GM23338 (cell line): ENCODE results near the gene UGT2B17. TPM values are rescaled to one million over a fixed set of nuclear protein-coding genes. Genes with fewer than 3 reads are reported as not detected.
A peak's percentile ranks its signal among the peaks of the same experiment; 100 is the strongest.
"Not testable (repeated sequence)": the region's sequence is repeated elsewhere in the genome, so short reads cannot be mapped to it uniquely, and the experiment has no call there.

Source experiments
- ATAC-seq: fragments of 200-7000 bp; cut with Tn5 transposase; 3 replicates; pipeline ENCODE4 v1.9.1; 2020
- DNase-seq: peaks from one replicate; pipeline ENCODE4 v3.0.0-alpha.2; 2015; ENCODE audit warnings: low spot score
- H2AFZ ChIP-seq: fragments of 200-600 bp; sonication (generic); 2 replicates; pipeline ENCODE4 v1.8.0; 2016; ENCODE audit warnings: antibody characterized with exemption, mild to moderate bottlenecking, moderate library complexity
- H3F3A ChIP-seq: fragments of 200-600 bp; sonication (generic); replicated peaks from 2 replicates; pipeline ENCODE4 v1.8.0; 2017; ENCODE audit warnings: antibody characterized with exemption, mixed run types, low read depth
- H3K27ac ChIP-seq: fragments of 200-600 bp; sonication (generic); 2 replicates; pipeline ENCODE4 v1.6.1; 2016; ENCODE audit warnings: low read depth
- H3K27me3 ChIP-seq: fragments of 200-600 bp; sonication (generic); 2 replicates; pipeline ENCODE4 v1.8.0; 2016; ENCODE audit warnings: mild to moderate bottlenecking, mixed run types, moderate library complexity; ENCODE audit not compliant: insufficient read depth
- H3K36me3 ChIP-seq: fragments of 200-600 bp; sonication (generic); 2 replicates; pipeline ENCODE4 v1.8.0; 2016; ENCODE audit warnings: mild to moderate bottlenecking; ENCODE audit not compliant: insufficient read depth
- H3K4me1 ChIP-seq: fragments of 200-600 bp; sonication (generic); 2 replicates; pipeline ENCODE4 v1.8.0; 2016; ENCODE audit warnings: mild to moderate bottlenecking, moderate library complexity; ENCODE audit not compliant: insufficient read depth
- H3K4me2 ChIP-seq: fragments of 200-600 bp; sonication (generic); 2 replicates; pipeline ENCODE4 v1.7.1; 2017; ENCODE audit warnings: mixed run types
- H3K4me3 ChIP-seq: fragments of 200-600 bp; sonication (generic); 2 replicates; pipeline ENCODE4 v1.6.1; 2016; ENCODE audit warnings: mixed run types
- H3K79me2 ChIP-seq: fragments of 200-600 bp; sonication (generic); replicated peaks from 2 replicates; pipeline ENCODE4 v1.8.0; 2017; ENCODE audit warnings: mild to moderate bottlenecking; ENCODE audit not compliant: insufficient read depth
- H3K9me2 ChIP-seq: fragments of 200-600 bp; sonication (generic); 2 replicates; pipeline ENCODE4 v1.8.0; 2017; ENCODE audit not compliant: insufficient read depth
- H4K20me1 ChIP-seq: fragments of 200-600 bp; sonication (generic); replicated peaks from 2 replicates; pipeline ENCODE4 v1.8.0; 2017; ENCODE audit warnings: mild to moderate bottlenecking; ENCODE audit not compliant: insufficient read depth
- H3K27ac Mint-ChIP-seq: 2 replicates; pipeline ENCODE4 v1.8.0; 2020; ENCODE audit warnings: inconsistent platforms, mild to moderate bottlenecking, moderate library complexity, mixed read lengths
- H3K27me3 Mint-ChIP-seq: 3 replicates; pipeline ENCODE4 v1.8.0; 2022; ENCODE audit warnings: low read depth, mild to moderate bottlenecking, moderate library complexity, mixed read lengths, inconsistent platforms; ENCODE audit not compliant: insufficient read depth, poor library complexity
- H3K36me3 Mint-ChIP-seq: 3 replicates; pipeline ENCODE4 v1.8.0; 2021; ENCODE audit warnings: low read depth, mild to moderate bottlenecking, inconsistent platforms, moderate library complexity, mixed read lengths
- H3K4me1 Mint-ChIP-seq: 3 replicates; pipeline ENCODE4 v1.8.0; 2020; ENCODE audit warnings: mild to moderate bottlenecking, inconsistent platforms, mixed read lengths
- H3K4me3 Mint-ChIP-seq: 3 replicates; pipeline ENCODE4 v1.8.0; 2021; ENCODE audit warnings: moderate library complexity, mild to moderate bottlenecking, inconsistent platforms, mixed read lengths
- H3K9me3 Mint-ChIP-seq: 3 replicates; pipeline ENCODE4 v1.8.0; 2020; ENCODE audit warnings: moderate library complexity, mild to moderate bottlenecking, inconsistent platforms, mixed read lengths
- CREB1 ChIP-seq: fragments of 250-450 bp; sonication (Bioruptor Pico); IDR thresholded peaks from 2 replicates; pipeline ENCODE4 v1.5.0; 2020; ENCODE audit warnings: low read depth, mild to moderate bottlenecking, moderate library complexity
- EZH2 ChIP-seq: fragments of 200-600 bp; sonication (generic); IDR thresholded peaks from one replicate; pipeline ENCODE4 v1.8.0; 2017; ENCODE audit warnings: antibody characterized with exemption, mild to moderate bottlenecking, low read depth; ENCODE audit not compliant: unreplicated experiment
- JUNB ChIP-seq: IDR thresholded peaks from one replicate; pipeline ENCODE4 v1.6.1; 2016; ENCODE audit warnings: antibody characterized with exemption; ENCODE audit not compliant: unreplicated experiment
- STAT1 ChIP-seq: IDR thresholded peaks from one replicate; pipeline ENCODE4 v1.6.1; 2016; ENCODE audit warnings: antibody characterized with exemption; ENCODE audit not compliant: unreplicated experiment
- ZNF114 ChIP-seq: fragments of 250-450 bp; sonication (Bioruptor Pico); IDR thresholded peaks from 2 replicates; pipeline ENCODE4 v1.5.0; 2020; ENCODE audit warnings: mild to moderate bottlenecking, moderate library complexity
- ZNF331 ChIP-seq: fragments of 250-450 bp; sonication (Bioruptor Pico); IDR thresholded peaks from 2 replicates; pipeline ENCODE4 v1.5.0; 2020; ENCODE audit warnings: low read depth, mild to moderate bottlenecking, moderate library complexity
- polyA plus RNA-seq: library from polyadenylated mRNA; unstranded; fragments of >200 nt; fragmentation: Nextera tagmentation; extraction: Ambion mirVana; gene quantifications from 2 replicates; pipeline ENCODE4 v1.2.1, GENCODE V29; 2016
- total RNA-seq: library from RNA; depleted of rRNA; stranded (reverse); fragments of >200 nt; shearing (Covaris generic); gene quantifications from 2 replicates; pipeline ENCODE4 v1.2.3, GENCODE V29; 2014
- TF ChIP-seq, protein P1 (sequence below): IDR thresholded peaks from 2 replicates; pipeline ENCODE4 v1.6.1; 2016; ENCODE audit warnings: antibody characterized with exemption
- TF ChIP-seq, protein P2 (sequence below), 2 experiments: fragments of 200-600 bp in 1 of 2; sonication (generic) in 1 of 2; conservative IDR thresholded peaks; 2 replicates each; pipeline versions ENCODE4 v1.5.1 to v1.6.1; 2016 to 2017; ENCODE audit warnings: antibody characterized with exemption in 2 of 2, low read depth in 2 of 2, mild to moderate bottlenecking in 2 of 2, moderate library complexity in 1 of 2

The UGT2B17 gene
- total and polyA plus RNA-seq, 2 experiments from 2014 or later: not detected

DNA sequence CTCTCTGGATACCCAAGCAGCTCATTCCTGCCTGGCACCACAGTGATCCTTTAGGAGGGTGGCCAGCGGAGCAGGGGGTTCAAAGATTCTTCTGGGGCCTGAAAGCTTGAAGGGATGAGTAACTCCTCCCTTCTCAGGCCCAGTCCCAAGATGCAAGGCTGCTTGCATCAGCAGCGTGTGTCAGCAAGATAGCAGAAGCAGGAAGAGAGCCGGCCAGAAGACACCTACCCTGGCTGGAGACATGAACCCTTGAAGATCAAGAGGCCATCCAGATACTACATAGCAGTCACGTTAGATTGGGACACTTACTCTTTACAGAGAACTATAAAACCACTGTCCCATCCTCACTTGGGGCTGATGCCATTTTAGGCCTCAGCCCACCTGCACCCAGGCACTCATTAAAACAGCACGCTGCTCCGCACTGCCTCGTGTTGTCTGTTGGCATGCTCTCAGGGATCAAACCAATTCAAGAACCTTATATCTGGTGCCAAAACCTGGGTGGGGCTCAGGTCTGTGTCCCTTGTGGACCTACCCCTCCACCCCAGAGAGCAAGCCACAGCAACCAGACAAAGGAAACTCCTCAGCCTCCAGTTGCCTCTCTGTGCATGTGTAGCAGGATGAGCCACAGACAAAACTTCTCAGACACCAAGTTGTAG, 6.5 kb downstream of the UGT2B17 start:
- Histone ChIP-seq H3K27ac (no peak overlapping the region), H3K79me2 (no peaks in the 10 kb centered on the region), H4K20me1 (no peaks in the 10 kb centered on the region), H3K4me2 (no peak overlapping the region), H3K4me3 (no peak overlapping the region), H2AFZ (peak overlapping the region; percentile 87), H3K27me3 (no peaks in the 10 kb centered on the region), H3F3A (no peaks in the 10 kb centered on the region), H3K36me3 (no peaks in the 10 kb centered on the region), H3K9me2 (no peaks in the 10 kb centered on the region), H3K4me1 (0 out of 2 replicates have a peak, but pooled peaks cover 3% of the 10 kb centered on the region)
- no peaks in the 10 kb centered on the region for H3K27me3 Mint-ChIP-seq
- ATAC-seq (peak; percentile 26; the same call in 2 of the 3 replicates), DNase-seq (no peak)
- H3K36me3 Mint-ChIP-seq: no peaks in the 10 kb centered on the region
- no peaks in the 10 kb centered on the region for H3K9me3 Mint-ChIP-seq
- TF ChIP-seq STAT1 (no peak), EZH2 (no peak), ZNF331 (CRISPR knock-in tag) (no peak), ZNF114 (no peak), CREB1 (CRISPR knock-in tag) (no peak), JUNB (no peak)
- TF ChIP-seq, protein P1, sequence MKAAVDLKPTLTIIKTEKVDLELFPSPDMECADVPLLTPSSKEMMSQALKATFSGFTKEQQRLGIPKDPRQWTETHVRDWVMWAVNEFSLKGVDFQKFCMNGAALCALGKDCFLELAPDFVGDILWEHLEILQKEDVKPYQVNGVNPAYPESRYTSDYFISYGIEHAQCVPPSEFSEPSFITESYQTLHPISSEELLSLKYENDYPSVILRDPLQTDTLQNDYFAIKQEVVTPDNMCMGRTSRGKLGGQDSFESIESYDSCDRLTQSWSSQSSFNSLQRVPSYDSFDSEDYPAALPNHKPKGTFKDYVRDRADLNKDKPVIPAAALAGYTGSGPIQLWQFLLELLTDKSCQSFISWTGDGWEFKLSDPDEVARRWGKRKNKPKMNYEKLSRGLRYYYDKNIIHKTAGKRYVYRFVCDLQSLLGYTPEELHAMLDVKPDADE: no peak
- TF ChIP-seq, protein P2, sequence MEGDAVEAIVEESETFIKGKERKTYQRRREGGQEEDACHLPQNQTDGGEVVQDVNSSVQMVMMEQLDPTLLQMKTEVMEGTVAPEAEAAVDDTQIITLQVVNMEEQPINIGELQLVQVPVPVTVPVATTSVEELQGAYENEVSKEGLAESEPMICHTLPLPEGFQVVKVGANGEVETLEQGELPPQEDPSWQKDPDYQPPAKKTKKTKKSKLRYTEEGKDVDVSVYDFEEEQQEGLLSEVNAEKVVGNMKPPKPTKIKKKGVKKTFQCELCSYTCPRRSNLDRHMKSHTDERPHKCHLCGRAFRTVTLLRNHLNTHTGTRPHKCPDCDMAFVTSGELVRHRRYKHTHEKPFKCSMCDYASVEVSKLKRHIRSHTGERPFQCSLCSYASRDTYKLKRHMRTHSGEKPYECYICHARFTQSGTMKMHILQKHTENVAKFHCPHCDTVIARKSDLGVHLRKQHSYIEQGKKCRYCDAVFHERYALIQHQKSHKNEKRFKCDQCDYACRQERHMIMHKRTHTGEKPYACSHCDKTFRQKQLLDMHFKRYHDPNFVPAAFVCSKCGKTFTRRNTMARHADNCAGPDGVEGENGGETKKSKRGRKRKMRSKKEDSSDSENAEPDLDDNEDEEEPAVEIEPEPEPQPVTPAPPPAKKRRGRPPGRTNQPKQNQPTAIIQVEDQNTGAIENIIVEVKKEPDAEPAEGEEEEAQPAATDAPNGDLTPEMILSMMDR (conservative IDR thresholded peaks at IDR 0.05; ENCODE audit: low read depth in 2 of 2): 0 out of 4 replicates have a peak, but pooled peaks of 1 of the 2 experiments have one; percentile 3
- peaks cover 3% of the 10 kb centered on the region; the same call in 1 of the 3 replicates for H3K4me1 Mint-ChIP-seq
- 0 out of 2 replicates have a peak overlapping the region, but pooled peaks have one; percentile 34 for H3K27ac Mint-ChIP-seq
- H3K4me3 Mint-ChIP-seq: no peak overlapping the region

DNA sequence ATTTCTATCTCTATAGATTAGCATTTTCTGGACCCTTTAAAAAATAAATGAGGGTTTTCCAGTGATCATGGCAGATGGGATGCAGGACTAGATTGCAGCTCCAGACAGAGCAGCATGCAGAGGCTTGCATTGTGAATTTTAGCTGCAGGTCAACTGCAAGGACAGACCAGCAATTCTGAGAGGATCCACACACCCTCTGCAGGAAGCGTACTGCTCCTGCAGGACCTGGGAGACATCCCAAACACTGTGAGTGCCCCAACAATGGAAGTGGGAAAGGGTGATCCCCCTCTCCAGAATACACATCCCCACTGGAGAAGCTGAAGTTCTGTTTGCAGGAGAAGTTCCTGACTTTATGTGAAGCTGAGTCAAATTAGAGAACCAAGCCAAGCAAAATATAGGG, 7.1 kb downstream of the UGT2B17 start:
- not testable (repeated sequence) for H3K27ac ChIP-seq, H3K79me2 ChIP-seq, H3K4me3 Mint-ChIP-seq, H3K36me3 ChIP-seq, H4K20me1 ChIP-seq, H3K4me1 Mint-ChIP-seq, H3K4me1 ChIP-seq, H3K27me3 Mint-ChIP-seq, H3K27me3 ChIP-seq, H3K27ac Mint-ChIP-seq, H3K4me3 ChIP-seq, H3K9me3 Mint-ChIP-seq, H3K9me2 ChIP-seq, H3K4me2 ChIP-seq, H3K36me3 Mint-ChIP-seq, H3F3A ChIP-seq
- peak; percentile 47 for DNase-seq
- H2AFZ ChIP-seq: peak overlapping the region; percentile 87; the same call in 1 of the 2 replicates
- TF ChIP-seq, protein P2 (conservative IDR thresholded peaks at IDR 0.05; ENCODE audit: low read depth in 2 of 2): peak; percentile 9 to 59; a peak in 2 of 4 replicates
- ATAC-seq: peak; percentile 96

GRCh38 chr4:68568535-68568934, 7.6 kb downstream of the UGT2B17 start:
- not testable (repeated sequence) for H3K36me3 ChIP-seq, H2AFZ ChIP-seq, H3K79me2 ChIP-seq, ATAC-seq, H3K4me2 ChIP-seq, H3K4me3 ChIP-seq, H3K9me2 ChIP-seq, H3K36me3 Mint-ChIP-seq, DNase-seq, H3K27ac Mint-ChIP-seq, H3K27me3 Mint-ChIP-seq, H3K4me1 Mint-ChIP-seq, H3K9me3 Mint-ChIP-seq, H3F3A ChIP-seq, H3K4me1 ChIP-seq, H3K27ac ChIP-seq, H3K27me3 ChIP-seq, H4K20me1 ChIP-seq, H3K4me3 Mint-ChIP-seq

DNA sequence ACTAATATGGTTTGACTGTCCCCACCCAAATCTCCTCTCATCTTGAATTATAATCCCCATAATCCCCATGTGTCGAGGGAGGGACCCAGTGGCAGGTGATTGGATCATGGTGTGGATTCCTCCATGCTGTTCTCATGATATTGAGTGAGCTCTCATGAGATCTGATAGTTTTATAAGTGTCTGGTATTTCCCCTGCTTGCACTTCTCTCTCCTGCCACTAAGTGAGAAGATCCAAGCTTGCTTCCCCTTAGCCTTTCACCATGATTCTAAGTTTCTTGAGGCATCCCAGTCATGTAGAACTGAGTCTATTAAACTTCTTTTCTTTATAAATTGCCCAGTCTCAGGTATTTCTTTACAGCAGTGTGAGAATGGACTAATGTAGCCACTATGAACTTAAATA, 9.8 kb downstream of the UGT2B17 start:
- not testable (repeated sequence) for H3K27ac Mint-ChIP-seq, H3K4me1 ChIP-seq, H3K4me3 Mint-ChIP-seq, H3K27ac ChIP-seq, H3K4me2 ChIP-seq, H3K4me3 ChIP-seq, H3K36me3 Mint-ChIP-seq, H3K36me3 ChIP-seq, H4K20me1 ChIP-seq, H3K9me3 Mint-ChIP-seq, H3K9me2 ChIP-seq, DNase-seq, H3F3A ChIP-seq, ATAC-seq, H3K4me1 Mint-ChIP-seq, H3K27me3 Mint-ChIP-seq, H3K27me3 ChIP-seq, H3K79me2 ChIP-seq, H2AFZ ChIP-seq
